ENCODE measurements around the gene EIF4EBP2. TPM values are rescaled to one million over a fixed set of nuclear protein-coding genes. Genes with fewer than 3 reads are reported as not detected.
A peak's percentile ranks its signal among the peaks of the same experiment; 100 is the strongest.

EIF4EBP2 gene
- total and polyA plus RNA-seq, 2 donors (not counting 3 experiments of a cell fraction or from before 2014, with no cell fraction given): 18.2 to 47.0 TPM

DNA sequence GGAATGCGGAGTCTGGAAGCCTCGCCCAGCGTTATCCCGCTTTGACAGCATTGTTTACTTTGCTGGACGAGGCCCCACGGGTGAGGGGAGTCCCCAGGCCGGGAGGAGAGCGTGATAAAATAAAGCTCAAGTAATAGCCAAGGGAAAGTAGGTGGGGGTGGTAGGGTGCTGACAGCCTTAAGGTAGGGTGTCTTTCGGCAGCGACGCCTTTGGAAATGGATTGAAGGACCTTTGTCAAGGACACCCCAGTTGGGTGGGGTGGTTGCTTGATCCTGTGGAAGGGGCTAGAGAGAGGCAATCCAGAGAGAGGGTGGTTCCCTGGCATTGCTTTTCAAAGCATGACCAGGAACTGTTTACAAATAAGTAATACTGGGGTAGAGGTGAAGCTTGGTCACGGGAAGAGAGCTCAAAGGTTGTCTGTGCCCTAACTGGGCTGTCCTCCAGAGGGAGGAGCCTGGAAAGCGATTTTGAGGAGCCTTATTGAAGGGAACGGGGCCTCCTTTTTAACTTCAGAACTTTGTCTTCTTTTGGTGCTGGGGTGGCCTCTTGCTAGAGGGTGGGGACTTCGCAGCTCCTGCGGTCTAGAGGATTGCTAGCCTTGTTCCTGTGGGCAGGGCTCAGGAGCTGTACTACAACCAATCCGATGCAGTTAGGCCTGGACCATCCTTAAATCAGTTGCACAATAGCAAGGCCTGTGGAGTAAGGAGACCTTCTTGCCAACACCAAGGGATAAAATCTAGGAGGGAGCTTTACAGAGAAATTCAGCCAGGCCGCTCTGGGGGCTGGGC lies 1.3 kb downstream of the EIF4EBP2 start:
- peaks cover 28% of the 10 kb centered on the region for H3K4me1 ChIP-seq (ENCODE audit: control insufficient read depth, extremely low read depth, insufficient read depth, low read length)
- peak overlapping the region; percentile 96 for H3K4me2 ChIP-seq (ENCODE audit: insufficient read depth, low read length)
- FAIRE-seq (peak; percentile 84), DNase-seq (ENCODE audit: low read depth, low spot score) (peak; percentile 62)
- H3K9me1 ChIP-seq (replicated peaks; ENCODE audit: control insufficient read depth, extremely low read depth, insufficient read depth, low read length): no peaks in the 10 kb centered on the region
- H3K9ac ChIP-seq (replicated peaks; ENCODE audit: extremely low read depth, insufficient read depth, low read length): peak overlapping the region; percentile 64
- BruUV-seq (replicated peaks): TSS peak; percentile 29
- intact Hi-C loops (cut with micrococcal nuclease) (loop anchor here (2.0 kb wide), 1 partner anchor 74 kb away; the partner anchor contains the start of gene PALD1), dilution Hi-C loops (cut with MboI; ENCODE audit: extremely low pct_ligation_motif_present, low sequenced_read_pairs) (no loop called here)
- H3K9me3 ChIP-seq (replicated peaks; ENCODE audit: control insufficient read depth, insufficient read depth, low read length): no peaks in the 10 kb centered on the region
- ChIA-PET CTCF (interaction anchor here (0.8 to 5.3 kb wide), 13 partner anchors 8 to 258 kb away, joined by 3 to 43 read pairs (median 5); partner anchors contain the start of genes PPA1 and TYSND1), POLR2A (interaction anchor here (1.0 to 1.8 kb wide), 2 partner anchors 28 to 40 kb away, joined by 3 to 9 read pairs; no protein-coding TSS in a partner anchor)
- peaks cover 42% of the 10 kb centered on the region for H3K79me2 ChIP-seq (ENCODE audit: control insufficient read depth, insufficient read depth, low read length)
- H3K27ac ChIP-seq (ENCODE audit: insufficient read depth, low read depth, low read length): peak overlapping the region; percentile 42
- no peak overlapping the region for H2AFZ ChIP-seq (ENCODE audit: low read depth, low read length)
- H4K20me1 ChIP-seq (replicated peaks; ENCODE audit: control insufficient read depth, extremely low read depth, insufficient read depth, low read length): peaks cover 3% of the 10 kb centered on the region
- peak overlapping the region; percentile 64 to 83 (median 79) for H3K4me3 ChIP-seq (replicated peaks in 1 of 3; ENCODE audit: insufficient read depth in 1 of 3, low read depth in 1 of 3, low read length in 3 of 3)
- no peaks in the 10 kb centered on the region for H3K27me3 ChIP-seq (ENCODE audit: control insufficient read depth in 2 of 2, insufficient read depth in 2 of 2, low read length in 2 of 2)
- H3K36me3 ChIP-seq (ENCODE audit: control insufficient read depth in 2 of 2, extremely low read depth in 1 of 2, insufficient read depth in 2 of 2, low read length in 2 of 2): no peaks in the 10 kb centered on the region
- TF ChIP-seq GATA2 (IDR thresholded peaks at IDR 0.05; ENCODE audit: insufficient read depth, insufficient read length, low read depth, low read length) (no peak), POLR2AphosphoS5 (IDR thresholded peaks at IDR 0.05; ENCODE audit: insufficient read depth, low read depth, low read length) (no peak), CTCF (IDR thresholded peaks at IDR 0.05; ENCODE audit: extremely low read depth in 1 of 2, insufficient read depth in 1 of 2, low read depth in 1 of 2, low read length in 2 of 2) (no peak), EZH2 (IDR thresholded peaks at IDR 0.05; ENCODE audit: borderline replicate concordance, low read depth, low read length, severe bottlenecking) (no peak), POLR2A (IDR thresholded peaks at IDR 0.05; ENCODE audit: low read depth, low read length) (no peak), FOS (IDR thresholded peaks at IDR 0.05; ENCODE audit: borderline replicate concordance, insufficient read depth, low read length) (no peak)
- TF ChIP-seq, protein P1, sequence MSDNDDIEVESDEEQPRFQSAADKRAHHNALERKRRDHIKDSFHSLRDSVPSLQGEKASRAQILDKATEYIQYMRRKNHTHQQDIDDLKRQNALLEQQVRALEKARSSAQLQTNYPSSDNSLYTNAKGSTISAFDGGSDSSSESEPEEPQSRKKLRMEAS (IDR thresholded peaks at IDR 0.05; ENCODE audit: insufficient read depth, insufficient read length): no peak

Data from endothelial cell of umbilical vein (primary cell).